DMS79 (cell line): ENCODE measurements around the gene STPG2.
"Not testable (repeated sequence)": the region's sequence is repeated elsewhere in the genome, so short reads cannot be mapped to it uniquely, and the experiment has no call there.

Experiments
- DNase-seq: peaks from one replicate; lab custom pipeline; 2025; lab: John Stamatoyannopoulos, UW

Gene STPG2

DNA sequence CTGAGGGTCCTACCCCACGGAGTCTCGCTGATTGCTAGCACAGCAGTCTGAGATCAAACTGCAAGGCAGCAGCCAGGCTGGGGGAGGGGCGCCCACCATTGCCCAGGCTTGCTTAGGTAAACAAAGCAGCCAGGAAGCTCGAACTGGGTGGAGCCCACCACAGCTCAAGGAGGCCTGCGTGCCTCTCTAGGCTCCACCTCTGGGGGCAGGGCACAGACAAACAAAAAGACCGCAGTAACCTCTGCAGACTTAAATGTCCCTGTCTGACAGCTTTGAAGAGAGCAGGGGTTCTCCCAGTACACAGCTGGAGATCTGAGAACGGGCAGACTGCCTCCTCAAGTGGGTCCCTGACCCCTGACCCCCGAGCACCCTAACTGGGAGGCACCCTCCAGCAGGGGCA is 509.4 kb downstream of the STPG2 start:
- DNase-seq: not testable (repeated sequence)

- DNase-seq: no peak
These were observed 515.5 kb downstream of the STPG2 start for GRCh38 chr4:97627750-97628149.

GRCh38 chr4:97624204-97624603 is 519.1 kb downstream of the STPG2 start:
- no peak for DNase-seq

DNA sequence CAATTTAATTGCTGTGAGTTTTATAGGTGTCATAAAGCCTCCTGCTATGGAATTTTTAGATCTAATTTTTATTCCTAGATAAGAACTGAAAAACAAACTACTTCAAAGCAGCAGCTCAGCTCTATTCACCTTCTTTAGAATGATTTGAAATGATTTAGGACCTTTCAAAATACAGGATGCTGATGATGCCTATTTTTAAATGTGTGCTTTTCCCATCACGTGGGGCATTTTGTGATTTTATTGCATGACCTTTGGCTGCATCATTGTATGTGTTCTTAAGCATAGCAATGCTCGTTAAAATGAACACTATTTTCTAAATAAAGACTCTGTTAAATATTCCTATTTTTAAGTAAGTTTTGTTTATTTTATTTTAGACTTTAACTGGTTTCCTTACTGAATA is 537.3 kb downstream of the STPG2 start:
- no peak for DNase-seq

GRCh38 chr4:97593248-97593647 is 550.0 kb downstream of the STPG2 start:
- no peak for DNase-seq

DNA sequence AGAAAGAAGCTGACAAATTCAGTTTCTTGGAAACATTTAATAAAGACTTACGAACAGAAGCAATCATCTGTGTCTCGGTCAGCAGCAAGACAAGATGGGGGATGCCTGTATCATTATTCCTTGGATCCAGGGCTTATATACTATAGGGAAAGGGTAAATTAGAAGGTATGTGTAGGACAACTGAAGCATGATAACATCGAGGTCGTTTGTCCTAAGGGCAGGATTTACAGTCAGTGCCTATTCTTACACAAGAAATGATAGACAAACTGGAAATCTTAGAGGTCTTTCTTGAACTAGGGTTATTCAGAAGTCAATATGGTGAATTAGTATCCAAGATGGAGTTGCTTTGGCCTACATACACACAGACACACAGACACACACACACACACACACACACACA is 553.0 kb downstream of the STPG2 start:
- no peak for DNase-seq

DNA sequence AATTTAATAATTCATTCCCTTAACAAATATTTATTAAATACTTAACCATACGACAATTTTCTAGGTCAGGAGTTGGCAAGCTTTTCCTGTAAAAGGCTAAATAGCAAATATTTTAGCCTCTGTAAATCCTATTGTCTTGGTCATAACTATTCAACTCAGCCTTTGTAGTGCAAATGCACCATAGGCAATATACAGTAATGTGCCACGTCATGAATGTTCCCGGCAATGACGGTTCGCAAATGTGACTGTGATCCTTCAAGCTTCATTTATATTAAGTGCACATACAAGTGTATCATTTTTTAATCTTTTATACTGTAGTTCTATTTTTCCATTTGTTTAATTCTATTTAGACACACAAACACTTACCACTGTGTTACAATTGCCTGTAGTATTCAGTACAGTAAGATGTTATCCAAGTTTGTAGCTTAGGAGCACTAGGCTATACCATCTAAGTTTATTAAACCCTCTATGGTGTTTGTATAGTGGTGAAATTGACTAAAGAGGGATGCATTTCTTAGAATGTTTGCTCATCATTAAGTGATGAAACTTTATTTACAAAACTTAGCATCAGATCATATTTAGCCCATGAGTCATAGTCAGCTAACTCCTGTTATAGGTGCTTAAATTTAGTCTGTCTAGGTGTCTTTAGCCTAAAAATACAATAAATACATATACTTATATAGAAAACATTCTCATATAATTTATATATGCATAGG is 553.6 kb downstream of the STPG2 start:
- no peak for DNase-seq

- no peak for DNase-seq
These were observed 555.4 kb downstream of the STPG2 start for GRCh38 chr4:97587912-97588311.

DNA sequence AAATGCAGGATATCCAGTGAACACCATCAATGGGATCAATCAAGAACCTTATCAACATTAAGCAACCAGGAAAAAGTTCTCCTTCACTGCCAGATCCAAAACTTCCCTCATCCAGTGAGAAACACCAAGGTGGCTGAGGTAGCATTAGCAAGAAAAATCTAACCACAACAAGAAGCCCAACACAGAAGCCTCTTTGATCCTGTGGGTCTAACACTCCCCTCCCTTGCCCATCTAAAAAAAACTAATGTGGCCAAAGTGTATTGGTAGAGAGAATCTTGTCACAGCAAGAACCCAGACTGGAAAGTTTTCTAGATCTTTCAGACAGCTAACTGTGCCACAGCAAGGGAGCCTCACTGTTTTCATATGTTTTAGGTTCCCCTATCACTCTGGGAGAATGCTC is 558.0 kb downstream of the STPG2 start:
- no peak for DNase-seq

GRCh38 chr4:97582890-97583289 is 560.4 kb downstream of the STPG2 start:
- DNase-seq: no peak

DNA sequence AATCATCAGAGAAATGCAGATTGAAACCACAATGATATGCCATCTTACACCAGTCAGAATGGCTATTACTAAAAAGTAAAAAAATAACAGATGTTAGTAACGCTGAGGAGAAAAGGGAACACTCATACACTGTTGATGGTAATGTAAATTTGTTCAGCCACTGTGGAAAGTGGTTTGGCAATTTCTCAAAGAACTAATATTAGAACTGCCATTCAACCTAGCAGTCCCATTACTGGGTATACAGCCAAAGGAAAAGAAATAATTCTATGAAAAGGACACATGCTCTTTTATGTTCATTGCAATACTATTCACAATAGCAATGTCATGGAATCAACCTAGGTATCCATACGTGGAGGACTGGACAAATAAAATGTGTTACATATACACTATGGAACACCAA is 566.3 kb downstream of the STPG2 start:
- no peak for DNase-seq

DNA sequence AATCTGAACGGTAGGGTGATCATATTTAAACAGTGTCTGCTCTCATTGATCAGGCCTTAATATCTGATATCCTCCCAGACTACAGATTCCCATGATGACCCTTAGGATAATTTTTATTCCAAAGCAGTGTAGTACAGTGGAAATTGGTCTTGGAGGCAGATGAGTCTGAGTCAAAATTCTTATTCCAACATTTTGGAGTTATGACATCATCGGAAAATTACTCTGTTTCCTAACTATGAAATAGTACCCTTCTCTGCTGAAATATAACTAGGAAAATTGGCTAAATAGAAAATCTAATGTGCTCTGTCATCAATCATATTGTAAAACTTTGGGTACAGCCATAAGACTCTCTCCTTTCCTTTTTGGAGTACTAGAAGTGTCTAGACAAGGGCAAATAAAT is 583.3 kb downstream of the STPG2 start:
- DNase-seq: no peak

DNA sequence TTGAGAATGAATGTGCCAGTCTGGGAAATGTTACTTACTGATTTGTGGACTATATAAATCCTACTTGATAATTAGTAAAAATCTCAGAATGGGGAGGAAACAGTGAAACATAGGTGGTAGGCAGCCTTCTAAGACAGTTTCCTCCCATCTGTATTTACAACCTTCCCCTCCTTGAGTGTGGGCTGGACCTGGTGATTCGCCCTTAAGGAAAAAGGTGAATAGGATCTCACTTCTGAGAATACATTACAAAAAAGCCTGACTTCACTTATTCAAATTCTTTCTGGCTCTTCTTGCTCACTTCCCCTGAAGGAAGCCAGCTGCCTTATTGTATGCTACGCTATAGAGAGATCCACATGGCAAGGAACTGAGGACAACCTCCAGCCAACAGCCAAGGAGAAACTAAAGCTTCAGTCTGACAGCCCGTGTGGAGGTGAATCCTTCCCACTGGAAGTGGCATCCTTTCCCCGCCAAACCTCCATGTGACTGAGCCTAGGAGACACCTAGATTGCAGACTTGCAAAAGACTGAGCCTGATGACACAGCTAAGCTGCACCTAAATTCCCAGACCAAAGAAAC is 585.0 kb downstream of the STPG2 start:
- no peak for DNase-seq

DNA sequence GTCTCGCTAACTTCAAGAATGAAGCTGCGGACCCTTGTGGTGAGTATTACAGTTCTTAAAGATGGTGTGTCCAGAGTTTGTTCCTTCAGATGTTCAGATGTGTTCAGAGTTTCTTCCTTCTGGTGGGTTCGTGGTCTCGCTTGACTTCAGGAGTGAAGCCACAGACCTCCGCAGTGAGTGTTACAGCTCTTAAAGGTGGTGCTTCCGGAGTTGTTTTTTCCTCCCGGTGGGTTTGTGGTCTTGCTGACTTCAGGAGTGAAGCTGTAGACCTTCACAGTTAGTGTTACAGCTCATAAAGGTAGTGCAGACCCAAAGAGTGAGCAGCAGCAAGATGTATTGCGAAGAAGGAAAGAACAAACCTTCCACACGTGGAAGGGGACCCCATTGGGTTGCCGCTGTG is 592.6 kb downstream of the STPG2 start:
- DNase-seq: not testable (repeated sequence)

DNA sequence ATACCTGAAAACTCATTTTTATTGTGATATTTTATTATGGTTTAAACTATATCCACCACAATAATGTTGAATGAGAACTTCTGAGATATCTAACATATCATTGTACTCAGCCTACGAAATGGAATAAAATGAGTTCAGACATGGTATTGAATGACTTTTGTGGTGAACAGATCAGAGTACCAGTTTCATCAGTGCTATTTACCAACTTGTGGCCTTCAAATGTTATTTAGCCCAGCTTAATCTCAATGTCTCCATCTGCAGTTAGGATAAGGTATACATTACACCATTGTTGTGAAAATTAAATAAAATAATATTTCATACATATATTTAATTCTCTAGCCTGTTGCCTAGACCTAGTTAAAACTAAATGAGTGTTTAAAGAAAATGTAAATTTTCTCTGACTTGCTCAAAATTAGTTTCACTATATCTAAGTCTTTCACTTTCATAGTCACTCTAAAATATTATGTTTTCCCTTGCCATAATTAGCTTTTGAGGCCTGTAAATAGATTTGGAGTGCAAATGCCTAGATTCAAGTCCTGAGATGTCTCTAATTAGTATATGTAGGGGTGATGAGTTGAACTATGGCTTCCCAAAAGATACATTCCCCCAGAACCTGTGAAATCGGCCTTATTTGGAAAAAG is 594.2 kb downstream of the STPG2 start:
- DNase-seq: no peak

DNA sequence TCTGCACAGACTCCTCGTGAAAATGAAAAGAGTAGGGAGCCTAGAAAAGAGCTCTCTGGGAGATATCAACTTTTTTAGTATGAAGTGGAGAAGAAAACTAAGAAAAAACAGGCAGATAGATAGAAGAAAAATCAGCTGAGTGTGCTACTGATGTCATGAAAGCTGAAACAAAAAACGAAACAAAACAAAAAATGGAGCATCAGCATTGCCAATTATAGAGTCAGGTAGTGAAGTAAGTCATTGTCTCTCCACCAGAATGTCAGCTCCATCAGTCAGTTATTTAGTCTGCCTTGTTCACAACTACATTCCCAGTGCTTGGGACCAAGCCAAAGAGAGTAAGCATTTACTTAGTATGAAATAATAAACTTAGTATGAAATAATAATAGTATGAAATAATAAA is 595.1 kb downstream of the STPG2 start:
- no peak for DNase-seq

DNA sequence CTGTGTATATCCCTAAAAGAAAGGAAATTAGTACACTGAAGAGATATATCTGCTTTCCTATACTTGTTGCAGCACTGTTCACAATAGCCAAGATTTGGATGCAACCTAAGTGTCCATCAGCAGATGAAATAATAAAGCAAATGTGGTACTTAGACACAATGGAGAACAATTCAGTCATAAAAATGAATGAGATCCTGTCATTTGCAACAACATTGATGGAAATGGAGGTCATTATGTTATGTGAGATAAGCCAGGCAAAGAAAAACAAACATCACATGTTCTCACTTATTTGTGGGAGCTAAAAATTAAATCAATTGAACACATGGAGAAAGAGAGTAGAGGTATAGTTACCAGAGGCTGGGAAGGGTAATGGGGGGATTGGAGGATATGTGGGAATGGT is 611.9 kb downstream of the STPG2 start:
- no peak for DNase-seq

- no peak for DNase-seq
These were observed 612.6 kb downstream of the STPG2 start for GRCh38 chr4:97530676-97531075.

- DNase-seq: no peak
These were observed 618.0 kb downstream of the STPG2 start for GRCh38 chr4:97525236-97525635.

DNA sequence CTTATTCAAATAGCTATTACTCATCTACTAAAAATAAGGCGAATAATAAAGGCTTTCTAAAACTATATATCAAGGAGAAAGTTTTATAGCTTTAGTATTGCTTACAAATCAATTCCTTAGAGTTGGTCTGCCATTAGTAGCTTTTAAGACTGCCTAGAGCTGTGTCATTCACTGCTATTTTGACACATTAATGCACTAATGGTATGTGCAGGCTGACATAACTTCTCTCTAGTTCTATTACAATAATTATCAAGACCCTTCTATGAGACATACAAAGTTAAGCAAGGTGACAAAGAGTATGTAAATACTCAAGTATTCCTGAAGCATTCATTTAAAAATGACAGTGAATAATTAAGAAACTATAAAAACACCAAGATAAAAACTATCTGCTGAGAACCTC is 625.3 kb downstream of the STPG2 start:
- DNase-seq: no peak

GRCh38 chr4:97513917-97514316 is 629.4 kb downstream of the STPG2 start:
- DNase-seq: no peak
